DOHH2 (cell line): Measurements from ENCODE around the gene FAXC.

Source experiments
- EZH2phosphoT487 ChIP-seq: fragments of 200-600 bp; sonication (generic); IDR thresholded peaks from 2 replicates; pipeline ENCODE4 v1.6.1; 2017; ENCODE audit warnings: borderline replicate concordance, mild to moderate bottlenecking, antibody characterized with exemption, low read length, moderate library complexity, mixed read lengths
- TF ChIP-seq, protein P1 (sequence below): fragments of 200-600 bp; sonication (generic); IDR thresholded peaks from one replicate; pipeline ENCODE4 v1.5.1; 2014; ENCODE audit warnings: antibody characterized with exemption, mild to moderate bottlenecking, low read depth, low read length; ENCODE audit not compliant: poor library complexity, severe bottlenecking

DNA sequence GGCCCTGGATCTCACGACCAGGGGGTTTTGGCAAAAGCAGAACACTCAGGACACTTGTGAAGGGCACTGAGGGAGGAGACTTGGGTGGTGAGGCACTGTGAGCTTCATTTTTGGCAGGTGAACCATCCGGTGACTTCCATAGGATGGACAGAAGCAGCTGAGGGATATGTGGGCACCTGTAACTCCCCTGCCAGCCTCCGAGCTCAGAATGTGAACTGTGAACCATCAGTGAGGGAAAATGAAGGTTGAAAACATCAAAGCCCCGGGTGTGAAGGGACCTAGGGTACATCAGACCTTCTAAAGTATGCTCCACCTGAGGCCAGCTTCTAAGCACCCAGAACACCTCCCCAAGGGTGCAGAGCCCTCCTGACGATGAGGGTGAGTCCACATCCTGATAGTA is 53.2 kb downstream of the FAXC start:
- TF ChIP-seq, protein P1, sequence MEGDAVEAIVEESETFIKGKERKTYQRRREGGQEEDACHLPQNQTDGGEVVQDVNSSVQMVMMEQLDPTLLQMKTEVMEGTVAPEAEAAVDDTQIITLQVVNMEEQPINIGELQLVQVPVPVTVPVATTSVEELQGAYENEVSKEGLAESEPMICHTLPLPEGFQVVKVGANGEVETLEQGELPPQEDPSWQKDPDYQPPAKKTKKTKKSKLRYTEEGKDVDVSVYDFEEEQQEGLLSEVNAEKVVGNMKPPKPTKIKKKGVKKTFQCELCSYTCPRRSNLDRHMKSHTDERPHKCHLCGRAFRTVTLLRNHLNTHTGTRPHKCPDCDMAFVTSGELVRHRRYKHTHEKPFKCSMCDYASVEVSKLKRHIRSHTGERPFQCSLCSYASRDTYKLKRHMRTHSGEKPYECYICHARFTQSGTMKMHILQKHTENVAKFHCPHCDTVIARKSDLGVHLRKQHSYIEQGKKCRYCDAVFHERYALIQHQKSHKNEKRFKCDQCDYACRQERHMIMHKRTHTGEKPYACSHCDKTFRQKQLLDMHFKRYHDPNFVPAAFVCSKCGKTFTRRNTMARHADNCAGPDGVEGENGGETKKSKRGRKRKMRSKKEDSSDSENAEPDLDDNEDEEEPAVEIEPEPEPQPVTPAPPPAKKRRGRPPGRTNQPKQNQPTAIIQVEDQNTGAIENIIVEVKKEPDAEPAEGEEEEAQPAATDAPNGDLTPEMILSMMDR, result no peak
- no peak for TF ChIP-seq EZH2phosphoT487
